ENCODE data around the gene FNDC10.
"Not testable (repeated sequence)": the region's sequence is repeated elsewhere in the genome, so short reads cannot be mapped to it uniquely, and the experiment has no call there.

DNA sequence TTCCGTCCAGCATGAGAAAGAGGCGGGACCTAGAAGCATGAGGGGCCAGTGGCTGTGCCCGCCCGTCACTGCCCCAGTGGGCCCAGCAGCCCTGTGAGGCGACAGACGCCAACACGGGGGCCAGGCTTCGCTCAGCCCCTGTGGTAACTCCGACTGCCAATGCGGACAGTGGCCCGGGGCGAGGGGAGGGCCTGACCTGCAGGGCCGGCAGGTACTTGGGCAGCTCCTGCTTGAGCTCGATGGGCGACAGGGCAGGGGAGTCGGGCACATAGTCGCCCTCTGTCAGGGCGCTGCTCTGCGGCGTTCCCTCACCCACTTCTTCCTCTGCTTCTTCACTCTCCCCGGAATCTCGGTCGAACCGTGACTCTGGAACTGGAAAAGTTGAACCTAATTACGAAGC is 40.1 kb upstream of the FNDC10 start:
- TF ChIP-seq ZNF274 (IDR thresholded peaks at IDR 0.05; ENCODE audit: low read depth, low read length); YY1 (IDR thresholded peaks at IDR 0.05; ENCODE audit: insufficient read depth, insufficient read length); SUZ12 (IDR thresholded peaks at IDR 0.05; ENCODE audit: extremely low read depth, insufficient read depth, insufficient read length): not testable (repeated sequence)
